Spleen (tissue), 11 donors: Measurements from ENCODE around the gene CD34. TPM values are rescaled to one million over a fixed set of nuclear protein-coding genes. Genes with fewer than 3 reads are reported as not detected.

Experiments used
- DNase-seq: peaks from one replicate; pipeline ENCODE4 v3.0.0-alpha.2; 2020
- H3K27ac ChIP-seq, 8 donors: fragments of 200-600 bp; sonication (generic) in 7 of 8; 1 replicate in 4 of 8; 2 replicates in 4 of 8; pipeline versions ENCODE4 v1.5.0 to v1.8.0; 2016 to 2021; ENCODE audit warnings: inconsistent platforms in 4 of 8, mild to moderate bottlenecking in 4 of 8, moderate library complexity in 1 of 8
- H3K27me3 ChIP-seq, 7 donors: fragments of 200-600 bp; sonication (generic) in 6 of 7; replicated peaks in 1 of 7; 1 replicate in 4 of 7; 2 replicates in 3 of 7; pipeline versions ENCODE4 v1.5.0 to v1.8.0; 2016 to 2021; ENCODE audit warnings: inconsistent platforms in 3 of 7, mild to moderate bottlenecking in 1 of 7
- H3K36me3 ChIP-seq, 6 donors: fragments of 200-600 bp; sonication (generic) in 5 of 6; 1 replicate in 4 of 6; 2 replicates in 2 of 6; pipeline versions ENCODE4 v1.5.0 to v1.8.0; 2016 to 2021; ENCODE audit warnings: inconsistent platforms in 2 of 6
- H3K4me1 ChIP-seq, 6 donors: fragments of 200-600 bp; sonication (generic) in 5 of 6; 1 replicate in 3 of 6; 2 replicates in 3 of 6; pipeline versions ENCODE4 v1.5.0 to v1.8.0; 2016 to 2021; ENCODE audit warnings: inconsistent platforms in 3 of 6
- H3K4me3 ChIP-seq, 8 donors: fragments of 200-600 bp; sonication (generic) in 7 of 8; 1 replicate in 4 of 8; 2 replicates in 4 of 8; pipeline versions ENCODE4 v1.5.0 to v1.8.0; 2016 to 2021; ENCODE audit warnings: inconsistent platforms in 4 of 8, mild to moderate bottlenecking in 4 of 8, moderate library complexity in 2 of 8
- H3K9me3 ChIP-seq, 8 donors: fragments of 200-600 bp; sonication (generic) in 7 of 8; 1 replicate in 4 of 8; 2 replicates in 4 of 8; pipeline versions ENCODE4 v1.5.0 to v1.8.0; 2016 to 2021; ENCODE audit warnings: inconsistent platforms in 4 of 8
- POLR2A ChIP-seq, 3 donors: fragments of 450-650 bp; IDR thresholded peaks; one replicate each; pipeline ENCODE4 v1.5.1; 2017; ENCODE audit warnings: antibody characterized with exemption in 3 of 3, mild to moderate bottlenecking in 1 of 3
- POLR2AphosphoS5 ChIP-seq, 3 donors: sonication (generic); formaldehyde crosslinking; IDR thresholded peaks; one replicate each; pipeline ENCODE4 v1.5.1; 2017; ENCODE audit warnings: antibody characterized with exemption in 3 of 3
- WGBS, 5 donors: extraction: QIAGEN DNeasy Blood & Tissue Kit in 3 of 5; methylation state at CpG; one replicate each; pipeline versions ENCODE4 v1.1.5 to v1.1.7; 2013 to 2018; 5-methylcytosine and 5-hydroxymethylcytosine counted together
- intact Hi-C: fragments of 100-400 bp; cut with DNase I; formaldehyde crosslinking; loops from one replicate; pipeline ENCODE4 v1.15.0; 2023; ENCODE audit warnings: low total_unique reads
- polyA plus RNA-seq, 3 donors: library from polyadenylated mRNA; stranded (reverse); fragments of 200-250 nt; gene quantifications; one replicate each; pipeline ENCODE4 v1.2.1, GENCODE V29; 2013
- total RNA-seq, 7 donors: library from RNA; depleted of rRNA in 3 of 7; stranded (reverse); fragments of >200 nt in 3 of 7; fragmentation: NEBNext Ultra II Directional in 4 of 7; extraction: Animal tissue kit (Norgen Biotek cat#: 25700) in 4 of 7; gene quantifications; one replicate each; pipeline versions ENCODE4 v1.1.0 to v1.2.1, GENCODE V29; 2016 to 2021
- TF ChIP-seq, protein P1 (sequence below), 11 experiments: fragments of 200-600 bp in 7 of 11; fragments of 450-650 bp in 4 of 11; sonication (generic) in 4 of 11; IDR thresholded peaks in 8 of 11; conservative IDR thresholded peaks in 3 of 11; 1 replicate in 7 of 11; 2 replicates in 4 of 11; pipeline versions ENCODE4 v1.4.0 to v1.8.0; 2016 to 2021; ENCODE audit warnings: antibody characterized with exemption in 11 of 11, inconsistent platforms in 4 of 11, mild to moderate bottlenecking in 1 of 11
- donor health status: healthy with polysubstance abuse.
- donor health status: DM: no; HTN: no; CAD: no; lungs with moderate emphysema.
- donor health status: DM: no; HTN: no; CAD: no.
- donor health status: Bipolar disorder and iron deficiency.
- donor health status: healthy.
- donor health status: DM: no; HTN: no; CAD: no.
- donor health status: DM: yes; HTN: yes; CAD: no.

Gene CD34
- total and polyA plus RNA-seq, 10 donors, result 5.1 to 31.5 (median 17.5) TPM

- H3K27me3 ChIP-seq, result no peaks in the 10 kb centered on the region
- H3K4me3 ChIP-seq, result peak overlapping the region in 1 of 8 donors; percentile 33
- no peaks in the 10 kb centered on the region for H3K9me3 ChIP-seq
- intact Hi-C loops, result no loop called here
- DNase-seq, result peak; percentile 82
- H3K4me1 ChIP-seq, result peaks cover 63 to 93% (median 88%) of the 10 kb centered on the region in 6 donors
- peaks cover 0 to 86% (median 9%) of the 10 kb centered on the region in 6 donors for H3K36me3 ChIP-seq
- peak overlapping the region; percentile 10 to 99 (median 86) for H3K27ac ChIP-seq
- WGBS, 5 donors, result 21 to 32% (median 27%) methylated on average over 8 of the region's 8 CpGs
- TF ChIP-seq POLR2AphosphoS5 (IDR thresholded peaks at IDR 0.05) (peak in 2 of 3 donors; percentile 38 to 73), POLR2A (IDR thresholded peaks at IDR 0.05) (no peak)
- TF ChIP-seq, protein P1, sequence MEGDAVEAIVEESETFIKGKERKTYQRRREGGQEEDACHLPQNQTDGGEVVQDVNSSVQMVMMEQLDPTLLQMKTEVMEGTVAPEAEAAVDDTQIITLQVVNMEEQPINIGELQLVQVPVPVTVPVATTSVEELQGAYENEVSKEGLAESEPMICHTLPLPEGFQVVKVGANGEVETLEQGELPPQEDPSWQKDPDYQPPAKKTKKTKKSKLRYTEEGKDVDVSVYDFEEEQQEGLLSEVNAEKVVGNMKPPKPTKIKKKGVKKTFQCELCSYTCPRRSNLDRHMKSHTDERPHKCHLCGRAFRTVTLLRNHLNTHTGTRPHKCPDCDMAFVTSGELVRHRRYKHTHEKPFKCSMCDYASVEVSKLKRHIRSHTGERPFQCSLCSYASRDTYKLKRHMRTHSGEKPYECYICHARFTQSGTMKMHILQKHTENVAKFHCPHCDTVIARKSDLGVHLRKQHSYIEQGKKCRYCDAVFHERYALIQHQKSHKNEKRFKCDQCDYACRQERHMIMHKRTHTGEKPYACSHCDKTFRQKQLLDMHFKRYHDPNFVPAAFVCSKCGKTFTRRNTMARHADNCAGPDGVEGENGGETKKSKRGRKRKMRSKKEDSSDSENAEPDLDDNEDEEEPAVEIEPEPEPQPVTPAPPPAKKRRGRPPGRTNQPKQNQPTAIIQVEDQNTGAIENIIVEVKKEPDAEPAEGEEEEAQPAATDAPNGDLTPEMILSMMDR (IDR thresholded peaks at IDR 0.05 in 8 of 11, conservative IDR thresholded peaks at IDR 0.05 in 3 of 11), result peak in 6 of 11 experiments; percentile 15 to 40 (median 20)
Measured at GRCh38 chr1:207863893-207864535, 46.9 kb downstream of the CD34 start.

DNA sequence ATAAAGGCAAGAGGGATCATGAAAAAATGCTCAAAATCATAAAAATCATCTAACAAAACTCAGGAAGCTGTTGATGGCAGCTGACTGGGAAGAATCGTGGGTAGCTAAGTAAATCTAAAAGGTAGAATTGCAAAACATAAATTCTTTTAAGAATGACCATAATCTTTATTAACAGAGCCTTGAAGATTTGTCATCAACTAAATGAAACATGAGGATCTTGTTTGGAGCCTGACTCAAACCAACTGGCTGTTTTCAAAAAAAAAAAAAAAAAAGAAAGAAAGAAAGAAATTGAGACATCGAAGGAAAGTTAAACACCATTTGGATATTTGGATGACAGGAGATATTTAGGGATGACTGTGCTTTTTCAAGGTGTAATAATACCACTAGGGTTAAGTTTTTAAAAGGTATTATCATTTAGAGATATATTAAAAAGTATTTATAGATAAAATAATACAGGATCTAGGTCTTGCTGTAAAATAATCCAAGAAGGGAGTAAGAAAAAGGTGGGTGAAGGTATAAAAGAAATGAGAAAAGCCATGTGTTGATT is 48.6 kb downstream of the CD34 start:
- TF ChIP-seq, protein P1 (IDR thresholded peaks at IDR 0.05 in 8 of 11, conservative IDR thresholded peaks at IDR 0.05 in 3 of 11), result no peak
- TF ChIP-seq POLR2A (IDR thresholded peaks at IDR 0.05), result no peak
- TF ChIP-seq POLR2AphosphoS5 (IDR thresholded peaks at IDR 0.05), result no peak
- 51 to 63% (median 54%) methylated on average over 2 of the region's 2 CpGs for WGBS, 5 donors

GRCh38 chr1:207861442-207862177 is 49.3 kb downstream of the CD34 start:
- DNase-seq, result no peak
- Histone ChIP-seq H3K27me3 (no peaks in the 10 kb centered on the region), H3K4me1 (peaks cover 68 to 100% (median 97%) of the 10 kb centered on the region in 6 donors), H3K9me3 (no peaks in the 10 kb centered on the region), H3K4me3 (no peak overlapping the region), H3K27ac (peak overlapping the region; percentile 36 to 98 (median 52)), H3K36me3 (peaks cover 0 to 91% (median 10%) of the 10 kb centered on the region in 6 donors)
- intact Hi-C loops, result no loop called here
- WGBS, 5 donors, result 17 to 53% (median 36%) methylated on average over 8 to 9 of the region's 9 CpGs
- TF ChIP-seq POLR2A (IDR thresholded peaks at IDR 0.05), result no peak
- peak in 2 of 3 donors; percentile 28 for TF ChIP-seq POLR2AphosphoS5 (IDR thresholded peaks at IDR 0.05)

More for the DNA sequence above, 48.6 kb downstream of the CD34 start:
- Histone ChIP-seq H3K4me3 (no peak overlapping the region), H3K27ac (peak overlapping the region; percentile 36 to 98 (median 52)), H3K36me3 (peaks cover 0 to 91% (median 10%) of the 10 kb centered on the region in 6 donors), H3K4me1 (peaks cover 71 to 100% (median 97%) of the 10 kb centered on the region in 6 donors), H3K9me3 (no peaks in the 10 kb centered on the region), H3K27me3 (no peaks in the 10 kb centered on the region)
- intact Hi-C loops, result no loop called here
- DNase-seq, result no peak

DNA sequence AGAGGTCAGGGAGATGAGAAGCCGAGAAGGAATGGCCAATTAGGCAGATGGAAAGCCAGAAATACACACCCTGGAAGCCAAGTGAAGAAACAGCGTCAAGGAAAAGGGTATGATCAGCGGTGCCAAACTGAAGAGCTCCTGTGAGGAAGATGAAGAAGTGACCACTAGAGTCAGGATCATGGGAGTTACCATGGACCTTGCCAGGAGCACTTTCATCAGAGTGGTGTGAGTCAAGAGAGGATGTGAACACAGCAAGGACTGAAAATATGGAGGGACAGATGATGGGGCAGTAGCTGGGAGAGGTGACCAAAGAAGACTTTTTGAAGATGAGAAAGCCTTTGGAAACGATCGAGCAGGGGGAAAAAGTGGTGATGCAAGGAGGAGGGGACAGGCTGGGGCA is 50.4 kb downstream of the CD34 start:
- Histone ChIP-seq H3K9me3 (no peaks in the 10 kb centered on the region), H3K36me3 (peaks cover 0 to 91% (median 13%) of the 10 kb centered on the region in 6 donors), H3K4me3 (no peak overlapping the region), H3K27me3 (no peaks in the 10 kb centered on the region), H3K4me1 (peaks cover 58 to 100% (median 97%) of the 10 kb centered on the region in 6 donors), H3K27ac (peak overlapping the region in 4 of 8 donors; percentile 57 to 98 (median 67))
- intact Hi-C loops, result no loop called here
- TF ChIP-seq, protein P1 (IDR thresholded peaks at IDR 0.05 in 8 of 11, conservative IDR thresholded peaks at IDR 0.05 in 3 of 11), result no peak
- no peak for TF ChIP-seq POLR2A (IDR thresholded peaks at IDR 0.05)
- no peak for DNase-seq
- WGBS, 5 donors, result 80 to 92% (median 87%) methylated on average over 5 of the region's 5 CpGs
